HG03575 (cell line): ENCODE measurements around the gene STARD7.

Source experiments
- ATAC-seq: cut with Tn5 transposase; IDR thresholded peaks from one replicate; pipeline ENCODE4 v1.9.1; 2021; ENCODE audit not compliant: unreplicated experiment, insufficient number of reproducible peaks, low FRiP score; ENCODE audit errors: extremely low read depth

The STARD7 gene

DNA sequence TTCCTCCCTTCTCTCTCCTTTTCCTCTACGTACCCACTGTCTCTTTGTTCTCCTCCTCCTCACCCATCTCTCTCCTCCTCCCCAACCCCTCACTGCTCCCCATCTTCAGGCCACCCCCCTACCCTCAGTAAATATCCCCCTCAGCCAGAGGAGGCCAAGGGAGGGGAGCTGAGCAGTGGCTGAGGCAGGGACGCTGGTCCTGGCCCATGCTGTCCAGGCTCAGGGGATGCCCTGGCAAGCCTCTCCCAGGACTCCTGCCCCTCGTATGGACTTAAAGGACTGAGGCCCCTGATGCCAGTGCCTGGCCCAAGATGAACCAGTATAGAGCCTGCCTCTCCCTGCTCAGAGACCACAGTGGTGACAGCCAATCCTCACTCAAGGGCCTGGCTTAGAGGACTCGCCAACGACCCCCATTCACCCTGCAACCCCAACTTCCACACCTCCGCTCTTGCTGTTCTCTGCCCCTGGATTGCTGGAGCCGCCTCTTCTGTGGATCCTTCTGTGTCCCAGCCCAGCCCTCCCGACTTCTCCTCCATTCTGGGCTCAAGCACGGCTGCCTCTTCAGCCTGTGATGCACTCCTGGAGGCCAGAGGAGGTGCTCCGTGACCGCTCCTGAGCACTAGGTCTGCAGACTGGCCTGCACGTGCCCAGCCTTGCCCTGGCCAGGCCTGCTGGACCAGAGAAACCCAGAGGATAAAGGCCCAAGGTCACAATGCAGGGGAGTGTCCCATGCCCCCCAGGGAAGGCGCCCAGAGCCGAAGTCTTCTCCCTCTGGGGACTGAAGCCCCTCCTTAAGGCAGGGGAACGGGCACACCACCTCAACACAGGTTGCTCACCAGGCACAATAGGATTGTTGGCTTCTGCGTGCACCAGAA is 53.9 kb downstream of the STARD7 start:
- ATAC-seq: no peak

DNA sequence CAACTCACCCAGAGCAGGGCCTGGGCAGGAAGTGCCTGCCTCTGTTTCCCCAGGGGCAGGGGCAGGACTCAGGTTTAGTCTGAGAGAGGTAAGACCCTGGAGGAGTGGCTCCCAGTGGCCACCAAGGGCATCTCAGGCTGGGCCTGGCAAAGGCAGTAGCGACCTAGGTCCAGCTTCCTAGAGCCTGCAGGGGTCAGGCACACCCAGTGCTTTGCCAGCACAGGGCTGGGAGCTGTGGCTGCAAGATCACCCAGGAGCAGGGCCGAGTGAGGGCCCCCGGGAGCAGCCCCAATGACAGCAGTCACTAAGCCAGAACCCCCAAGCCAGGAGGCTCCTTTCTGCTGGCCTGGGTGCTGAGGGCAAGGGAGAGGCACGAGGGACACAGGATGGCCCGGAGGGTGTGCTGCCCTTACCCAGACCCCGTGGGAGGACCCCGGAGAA is 54.6 kb downstream of the STARD7 start:
- no peak for ATAC-seq

DNA sequence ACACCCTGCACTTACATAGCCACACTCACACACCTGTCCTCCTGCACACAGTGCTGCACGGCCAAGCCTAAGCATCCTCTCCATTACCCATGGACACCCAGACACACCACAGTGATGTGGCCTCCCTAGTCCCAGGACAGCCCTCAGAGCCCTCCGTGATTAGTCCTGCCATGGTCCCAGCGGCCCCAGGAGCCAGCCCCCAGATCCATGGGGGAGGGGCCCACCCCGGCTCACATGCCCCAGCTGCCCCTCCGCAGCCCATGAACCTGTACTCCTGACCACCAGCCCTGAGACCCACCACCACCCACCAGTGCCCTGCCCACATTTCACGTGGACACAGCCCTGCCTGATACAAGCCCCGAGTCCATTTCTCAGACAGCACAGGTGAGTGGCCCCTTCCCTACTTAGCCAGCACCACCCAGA is 55.3 kb downstream of the STARD7 start:
- no peak for ATAC-seq

DNA sequence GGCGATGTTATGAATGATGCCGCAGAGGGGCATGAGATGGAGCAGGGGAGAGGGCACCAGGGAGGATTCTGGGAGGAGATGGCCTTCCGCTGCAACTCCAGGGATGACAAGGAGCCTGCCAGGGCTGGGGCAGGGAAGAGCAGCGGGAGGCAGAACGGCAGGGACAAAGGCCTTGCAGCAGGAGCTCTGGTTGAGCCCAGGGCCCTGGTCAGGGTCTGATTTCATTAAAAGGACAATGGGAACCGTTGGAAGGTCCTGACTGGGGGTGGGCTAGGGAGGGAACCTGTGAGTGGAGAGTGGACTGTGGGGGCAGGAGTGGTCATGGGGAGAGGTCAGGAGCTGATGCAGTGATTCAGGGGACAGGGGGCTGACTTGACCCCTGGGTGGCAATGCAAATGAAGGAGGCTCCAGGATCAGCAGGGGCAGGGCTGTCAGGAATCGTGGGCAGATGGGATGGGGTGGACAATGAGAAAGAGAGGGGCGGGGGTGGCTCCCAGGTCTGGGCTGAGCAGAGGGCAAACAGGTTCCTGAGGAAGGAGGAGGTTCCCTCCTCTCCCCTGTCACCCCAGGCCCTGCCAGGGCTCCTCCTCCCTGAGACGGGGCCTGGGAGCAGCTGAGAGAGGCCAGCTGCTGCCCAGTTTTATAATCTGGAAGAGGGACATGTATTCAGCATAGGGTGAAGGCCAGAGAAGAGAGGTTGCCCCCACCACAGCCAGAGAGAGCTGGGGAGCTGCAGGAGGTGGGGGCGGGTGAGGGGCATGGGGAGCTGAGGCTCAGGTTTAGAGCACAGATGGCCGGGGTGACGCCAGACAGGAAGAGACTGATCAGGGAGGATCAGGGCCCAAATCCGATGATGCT is 56.1 kb downstream of the STARD7 start:
- ATAC-seq: no peak

DNA sequence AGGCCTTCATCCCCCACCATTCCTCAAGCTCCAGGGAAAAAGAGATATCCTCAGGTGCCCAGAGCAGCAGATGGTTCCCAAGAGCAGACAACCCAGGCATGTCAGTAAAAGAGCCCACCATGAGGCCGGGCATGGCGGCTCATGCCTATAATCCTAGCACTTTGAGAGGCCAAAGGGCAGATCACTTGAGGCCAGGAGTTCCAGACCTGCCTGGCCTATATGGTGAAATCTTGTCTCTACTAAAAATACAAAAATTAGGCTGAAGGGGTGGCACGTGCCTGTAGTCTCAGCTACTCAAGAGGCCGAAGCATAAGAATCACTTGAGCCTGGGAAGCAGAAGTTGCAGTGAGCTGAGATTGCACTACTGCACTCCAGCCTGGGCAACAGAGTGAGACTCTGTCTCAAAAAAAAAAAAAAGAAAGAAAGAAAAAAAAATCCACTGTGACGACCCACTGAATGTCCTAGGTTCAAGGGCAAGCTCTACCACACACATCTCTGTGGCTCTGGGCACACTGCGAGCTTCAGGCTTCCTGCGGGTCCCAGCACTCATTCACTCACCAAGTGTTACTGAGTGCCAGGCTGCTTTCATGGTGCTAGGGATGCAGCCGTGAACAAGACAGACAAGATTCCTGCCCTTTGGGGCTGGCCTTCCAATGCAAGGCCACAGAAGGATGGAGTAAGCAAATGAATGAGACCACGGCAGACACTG is 56.9 kb downstream of the STARD7 start:
- no peak for ATAC-seq

DNA sequence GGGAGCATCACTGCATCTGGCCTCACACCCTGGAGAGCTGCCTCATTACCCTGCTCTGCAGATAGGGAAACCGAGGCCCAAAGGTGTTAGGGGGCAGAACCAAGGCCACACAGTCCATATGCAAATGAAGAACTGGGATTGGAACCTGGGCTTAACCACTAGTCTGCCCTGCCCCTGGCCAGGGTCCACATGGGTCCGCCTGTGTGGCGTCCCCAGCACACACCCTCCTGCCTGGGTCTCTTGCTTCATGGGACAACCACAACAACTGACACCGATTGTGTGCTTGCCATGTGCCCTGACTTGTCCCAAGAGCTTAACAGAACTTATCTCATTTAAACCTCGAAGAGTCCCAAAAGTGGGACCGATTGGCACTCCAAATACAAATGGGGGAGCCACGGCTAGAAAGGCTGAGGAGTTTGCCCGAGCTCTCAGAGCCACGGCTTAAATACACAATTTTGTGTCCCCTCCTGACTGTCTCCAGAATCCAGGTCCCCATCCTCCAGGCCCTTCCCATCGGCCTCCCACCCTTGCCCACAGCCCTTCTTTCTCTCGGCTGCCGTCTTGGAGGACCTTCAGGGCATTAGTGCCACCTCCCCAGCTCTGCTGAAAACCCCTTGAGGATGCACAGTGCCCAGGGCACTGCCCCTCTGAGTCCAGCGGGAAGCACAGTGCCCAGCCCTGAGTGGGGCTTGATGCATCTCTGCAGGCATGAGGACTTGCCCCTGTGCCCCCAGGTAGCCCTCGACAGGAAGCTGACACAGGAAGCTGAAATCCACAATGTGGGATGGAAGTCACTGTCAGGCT is 57.6 kb downstream of the STARD7 start:
- no peak for ATAC-seq

DNA sequence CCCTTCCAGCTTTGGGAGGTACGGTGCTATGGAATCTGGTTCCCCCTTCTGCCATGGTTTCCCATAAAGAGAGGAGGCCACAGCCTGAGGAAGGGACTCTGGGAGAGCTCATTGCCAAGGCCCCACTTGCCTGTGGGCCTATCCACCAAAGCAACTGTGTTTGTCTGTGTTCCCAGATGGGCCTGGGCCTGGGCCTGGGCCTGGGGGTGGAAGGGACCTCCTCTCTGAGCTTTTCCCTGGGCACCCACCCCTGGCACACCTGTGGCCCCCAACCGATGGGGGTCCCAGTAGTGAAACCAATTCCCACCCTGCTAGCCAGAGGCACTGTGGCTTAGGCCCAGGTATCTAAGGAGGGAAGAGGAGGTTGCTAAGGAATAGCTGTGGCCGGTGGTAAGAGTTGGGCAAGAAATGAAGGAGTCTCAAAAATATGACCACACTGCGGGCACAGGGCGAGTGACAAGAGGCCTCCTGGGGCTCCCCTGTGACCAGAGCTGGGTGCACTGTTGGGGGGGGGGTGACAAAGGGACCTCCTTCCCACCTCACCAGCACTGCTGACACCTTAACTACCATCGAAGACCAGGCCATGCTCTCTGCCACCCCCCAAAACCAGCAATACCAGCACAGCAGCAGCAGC is 58.5 kb downstream of the STARD7 start:
- no peak for ATAC-seq

DNA sequence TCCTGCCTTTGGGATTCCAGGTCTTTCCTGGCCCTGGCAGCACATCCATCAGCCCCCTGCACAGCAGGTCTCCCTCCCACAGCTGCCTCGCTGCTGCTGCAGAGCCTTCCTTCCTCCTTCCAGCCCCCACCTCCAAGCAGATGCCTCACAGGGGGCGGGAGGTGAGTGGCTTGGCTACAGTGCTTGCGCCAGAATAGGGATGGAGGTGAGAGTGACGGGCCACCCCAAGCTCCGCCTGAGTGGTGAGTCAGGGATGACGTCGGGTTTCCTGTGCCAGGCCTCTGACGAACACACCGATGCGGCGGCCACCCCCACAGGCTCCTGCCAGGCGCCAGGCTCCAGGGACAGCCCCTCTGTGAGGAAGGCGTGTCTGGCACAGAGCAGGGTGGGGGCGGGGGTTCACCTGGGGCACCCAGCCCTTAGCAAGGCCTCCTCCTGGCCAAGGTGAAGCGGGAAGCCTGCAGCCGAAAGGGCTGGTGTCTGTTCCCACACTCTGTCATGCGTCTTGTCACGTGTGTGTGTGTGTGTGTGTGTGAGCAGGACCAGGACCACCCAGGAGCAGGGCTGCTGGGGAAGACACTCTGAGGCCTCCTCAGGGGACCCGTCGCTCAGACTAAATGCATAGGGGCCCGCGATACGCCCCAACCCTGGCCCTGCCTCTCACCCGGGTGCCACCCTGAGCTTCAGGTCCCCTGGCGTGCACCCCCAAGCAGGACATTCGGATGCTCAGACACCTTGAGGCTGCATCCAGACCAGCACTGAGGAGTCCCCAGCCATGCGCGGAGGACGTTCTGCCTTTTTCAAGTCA is 60.0 kb downstream of the STARD7 start:
- ATAC-seq: no peak

DNA sequence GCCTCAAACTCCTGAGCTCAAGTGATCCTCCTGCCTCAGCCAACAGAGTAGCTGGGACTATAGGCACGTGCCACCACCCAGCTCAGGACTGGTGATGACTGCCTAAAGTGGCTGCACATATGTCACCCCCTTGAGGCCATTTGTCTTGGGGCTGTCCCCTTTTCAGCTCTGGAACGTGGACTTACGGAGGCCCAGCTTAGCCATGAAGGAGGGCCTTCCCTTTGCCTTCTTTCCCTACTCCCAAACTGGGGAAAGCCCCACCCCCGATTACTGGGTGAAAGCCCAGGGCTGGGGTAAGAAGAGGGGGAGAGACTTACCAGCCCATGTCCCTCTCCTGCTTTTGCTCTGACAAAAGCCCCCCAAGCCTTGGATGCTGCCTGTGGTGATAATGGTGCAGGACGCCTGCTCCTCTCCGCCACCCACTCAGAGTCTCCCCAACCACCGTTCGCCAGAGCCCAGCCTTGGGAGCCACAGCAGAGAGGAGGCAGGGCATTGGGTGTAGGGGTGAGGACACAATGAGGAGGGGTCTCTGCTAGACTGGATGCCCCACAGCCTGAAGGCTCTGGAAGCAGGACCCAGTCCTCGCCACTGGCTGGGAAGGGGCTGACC is 60.9 kb downstream of the STARD7 start:
- no peak for ATAC-seq

DNA sequence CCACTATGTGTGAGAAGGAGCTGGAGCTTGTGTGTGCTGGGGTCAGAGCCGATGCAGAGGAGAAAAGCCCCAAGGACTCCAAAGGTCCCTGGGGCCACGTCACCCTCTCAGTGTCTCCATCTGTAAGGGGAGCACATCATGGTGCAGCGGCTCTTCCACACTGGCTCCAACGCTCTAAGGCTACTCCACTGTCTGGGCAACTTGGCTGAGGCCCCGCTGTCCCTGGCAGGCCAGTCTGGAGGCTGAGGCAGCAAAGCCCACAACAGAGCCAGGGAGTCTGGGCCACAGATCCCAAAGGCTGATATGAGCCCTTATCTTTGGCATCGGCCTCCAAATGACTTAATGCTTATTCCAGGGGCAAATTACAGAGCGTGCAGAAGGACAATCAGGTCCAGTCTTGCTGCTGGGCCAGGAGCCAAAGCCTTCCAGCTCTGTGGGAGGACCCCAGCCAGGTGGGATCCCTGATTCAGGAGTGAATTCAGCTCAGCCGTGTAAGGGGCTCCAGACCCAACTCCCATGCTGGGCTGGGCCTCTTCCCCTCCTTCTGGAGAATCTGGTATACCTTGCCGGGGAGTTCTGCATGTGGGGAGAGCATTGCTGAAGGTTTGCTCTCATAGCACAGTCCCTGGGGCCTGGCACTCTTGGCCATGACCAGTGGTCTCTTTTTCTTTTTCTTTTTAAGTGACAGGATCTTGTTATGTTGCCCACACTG is 61.6 kb downstream of the STARD7 start:
- ATAC-seq: no peak

DNA sequence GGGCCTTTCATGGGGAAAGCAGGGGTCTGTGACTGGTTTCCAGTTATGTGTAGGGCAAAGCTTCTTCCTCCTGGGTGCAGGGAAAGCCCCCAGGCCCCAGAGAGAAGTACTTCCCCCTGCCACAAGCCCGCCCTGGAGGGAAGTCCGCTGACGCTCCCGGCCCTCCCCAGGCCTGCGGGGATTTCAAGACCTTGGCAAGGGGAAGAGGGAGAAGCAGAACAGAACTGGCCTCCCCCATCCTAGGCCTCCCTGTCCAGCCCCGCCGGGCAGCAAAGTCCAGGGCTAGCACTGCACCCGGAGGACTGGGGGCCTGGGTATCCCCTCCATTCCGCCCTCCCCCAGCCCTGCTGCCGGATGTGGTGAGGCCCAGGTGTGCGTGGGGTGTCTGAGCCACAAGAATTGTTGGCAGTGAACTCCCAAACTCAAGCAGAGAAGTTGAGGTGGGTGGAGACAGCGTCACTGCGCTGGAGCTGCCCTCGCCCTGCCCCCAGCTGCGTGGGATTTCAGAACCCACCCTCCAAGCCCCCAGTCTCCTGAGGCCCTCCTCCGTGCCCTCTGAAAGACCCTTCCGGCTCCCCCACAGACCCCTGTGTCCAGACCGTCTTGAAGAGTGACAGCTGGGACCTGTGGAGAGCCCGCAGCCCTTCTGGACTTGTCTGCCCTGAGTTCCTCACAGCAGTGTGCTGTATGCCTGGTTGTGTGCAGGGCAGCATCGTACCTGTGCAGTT is 62.3 kb downstream of the STARD7 start:
- no peak for ATAC-seq

DNA sequence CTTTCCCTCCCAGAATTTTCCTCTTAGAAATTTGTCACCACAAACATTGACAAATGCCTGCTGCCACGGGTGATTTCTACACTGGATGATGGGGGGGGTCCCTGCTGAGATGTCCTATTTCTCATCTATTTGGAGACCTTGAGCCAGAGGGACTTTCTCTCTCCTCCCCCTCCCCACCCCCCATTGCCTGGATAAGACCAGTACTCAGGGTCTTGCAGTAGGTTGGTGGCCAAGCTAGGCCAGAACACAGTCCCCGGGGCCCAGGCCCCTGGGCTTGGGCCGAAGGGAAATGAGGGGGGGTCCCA is 62.8 kb downstream of the STARD7 start:
- no peak for ATAC-seq

DNA sequence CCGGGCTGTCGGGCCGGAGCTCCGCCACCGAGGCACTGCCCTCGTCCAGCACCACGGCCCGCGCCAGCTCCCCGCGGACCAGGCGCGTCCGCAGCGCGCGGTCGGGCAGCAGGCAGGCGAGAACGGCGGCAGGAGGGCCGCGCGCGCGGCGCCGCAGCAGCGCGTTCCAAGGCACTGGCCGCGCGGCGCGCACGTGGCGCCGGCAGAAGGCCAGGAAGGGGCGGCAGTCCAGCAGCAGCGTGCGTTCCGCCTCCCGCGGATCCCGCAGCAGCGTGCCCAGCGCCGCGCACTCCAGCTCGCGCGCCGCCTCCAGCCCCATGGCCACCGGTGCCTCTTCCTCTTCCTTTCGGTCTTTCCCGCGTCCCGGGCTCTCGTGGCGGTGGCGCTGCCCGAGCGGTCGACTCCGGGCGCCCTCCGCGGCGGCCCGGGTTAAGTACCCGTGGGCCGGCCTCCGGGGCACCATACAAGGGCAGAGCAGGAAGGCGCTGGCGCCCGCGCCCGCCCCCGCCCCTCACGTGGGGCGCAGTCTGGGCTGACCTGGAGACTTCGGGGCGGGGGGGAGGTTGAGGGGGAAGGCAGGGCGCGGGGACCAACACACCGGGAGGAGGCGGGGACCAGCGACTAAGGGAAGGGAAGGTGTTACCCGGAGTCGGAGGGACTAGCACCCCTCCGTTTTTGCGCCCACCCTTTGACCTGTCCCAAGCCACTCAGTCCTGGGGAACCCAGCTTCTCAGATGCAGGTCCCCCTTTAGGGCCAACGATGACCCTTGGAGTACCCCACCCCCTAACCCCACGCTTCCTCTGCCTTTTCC is 63.4 kb downstream of the STARD7 start, which contains the start of gene DUSP2:
TSS of gene DUSP2 (minus strand) at position 405 of the 812 bp plus-strand sequence. CDS start at position 319, 86 bp downstream.
- no peak for ATAC-seq

DNA sequence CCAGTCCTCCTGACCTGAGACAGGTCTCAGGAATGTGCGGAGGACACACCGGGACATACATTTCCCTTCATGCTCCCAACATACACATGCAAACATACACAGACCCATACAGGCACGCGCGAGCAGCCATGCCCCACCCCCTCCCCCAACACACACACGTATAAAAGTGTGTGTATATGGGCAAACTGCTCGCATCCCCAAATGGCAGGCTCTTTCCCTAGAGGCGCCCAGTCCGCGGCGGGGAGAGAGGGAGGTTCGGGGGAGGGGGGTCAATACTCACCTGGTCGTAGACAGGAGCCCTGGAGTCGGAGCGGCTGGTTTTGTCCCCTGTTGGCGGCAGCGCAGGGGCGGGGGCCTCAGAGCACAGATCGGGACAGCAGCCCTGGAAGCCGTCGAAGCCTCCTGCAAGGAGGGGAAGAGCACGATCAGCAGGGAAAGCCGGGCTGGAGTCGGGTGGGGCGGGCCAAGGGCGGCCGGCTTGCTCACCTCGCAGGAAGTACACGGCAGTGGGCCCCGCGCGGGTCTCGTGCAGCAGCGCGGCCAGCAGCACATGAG is 64.1 kb downstream of the STARD7 start:
- ATAC-seq: no peak
